ENCODE measurements around the gene RIMKLA. TPM values are rescaled to one million over a fixed set of nuclear protein-coding genes. Genes with fewer than 3 reads are reported as not detected.

The RIMKLA gene
- total RNA-seq, 2 donors from 2014 or later = 3.8 to 4.7 TPM

- H3K4me1 ChIP-seq = peaks cover 0 to 28% of the 10 kb centered on the region in 2 donors
- no peaks in the 10 kb centered on the region for H3K9me3 ChIP-seq
- TF ChIP-seq CTCF (IDR thresholded peaks at IDR 0.05) = no peak
- H3K27ac ChIP-seq = peak overlapping the region in 1 of 2 donors; percentile 69
- no peak overlapping the region for H3K4me3 ChIP-seq
- no peaks in the 10 kb centered on the region for H3K36me3 ChIP-seq
- DNase-seq (ENCODE audit: low spot score) = no peak
- H3K27me3 ChIP-seq = no peaks in the 10 kb centered on the region
Observed at GRCh38 chr1:42419126-42419821, 38.7 kb downstream of the RIMKLA start.

- H3K36me3 ChIP-seq = no peaks in the 10 kb centered on the region
- DNase-seq (ENCODE audit: low spot score) = no peak
- peaks cover 0 to 28% of the 10 kb centered on the region in 2 donors for H3K4me1 ChIP-seq
- no peak overlapping the region for H3K4me3 ChIP-seq
- H3K27ac ChIP-seq = peak overlapping the region; percentile 29 to 69
- no peaks in the 10 kb centered on the region for H3K9me3 ChIP-seq
- no peaks in the 10 kb centered on the region for H3K27me3 ChIP-seq
- no peak for TF ChIP-seq CTCF (IDR thresholded peaks at IDR 0.05)
Observed at GRCh38 chr1:42420121-42420520, 39.5 kb downstream of the RIMKLA start.

- H3K4me3 ChIP-seq = no peak overlapping the region
- no peak for DNase-seq (ENCODE audit: low spot score)
- TF ChIP-seq CTCF (IDR thresholded peaks at IDR 0.05) = no peak
- H3K27ac ChIP-seq = peak overlapping the region; percentile 46 to 69
- H3K27me3 ChIP-seq = no peaks in the 10 kb centered on the region
- no peaks in the 10 kb centered on the region for H3K9me3 ChIP-seq
- no peaks in the 10 kb centered on the region for H3K36me3 ChIP-seq
- H3K4me1 ChIP-seq = peaks cover 0 to 28% of the 10 kb centered on the region in 2 donors
Observed at GRCh38 chr1:42420911-42421585, 40.5 kb downstream of the RIMKLA start.

- Histone ChIP-seq H3K4me3 (no peak overlapping the region), H3K27me3 (no peaks in the 10 kb centered on the region), H3K27ac (no peak overlapping the region), H3K36me3 (no peaks in the 10 kb centered on the region), H3K9me3 (no peaks in the 10 kb centered on the region), H3K4me1 (peaks cover 0 to 28% of the 10 kb centered on the region in 2 donors)
- no peak for TF ChIP-seq CTCF (IDR thresholded peaks at IDR 0.05)
- DNase-seq (ENCODE audit: low spot score) = no peak
Observed at GRCh38 chr1:42422737-42423136, 42.1 kb downstream of the RIMKLA start.

- no peak for DNase-seq (ENCODE audit: low spot score)
- Histone ChIP-seq H3K27ac (no peak overlapping the region), H3K4me3 (no peak overlapping the region), H3K9me3 (no peaks in the 10 kb centered on the region), H3K27me3 (no peaks in the 10 kb centered on the region), H3K4me1 (peaks cover 0 to 28% of the 10 kb centered on the region in 2 donors), H3K36me3 (no peaks in the 10 kb centered on the region)
- TF ChIP-seq CTCF (IDR thresholded peaks at IDR 0.05) = no peak
Observed at GRCh38 chr1:42423681-42424080, 43.1 kb downstream of the RIMKLA start.

Measured in right atrium auricular region (tissue), 2 donors.